ENCODE measurements around the gene OGDH. TPM values are rescaled to one million over a fixed set of nuclear protein-coding genes. Genes with fewer than 3 reads are reported as not detected.

OGDH gene
- total and polyA plus RNA-seq, 9 donors: 24.4 to 84.6 (median 57.7) TPM

DNA sequence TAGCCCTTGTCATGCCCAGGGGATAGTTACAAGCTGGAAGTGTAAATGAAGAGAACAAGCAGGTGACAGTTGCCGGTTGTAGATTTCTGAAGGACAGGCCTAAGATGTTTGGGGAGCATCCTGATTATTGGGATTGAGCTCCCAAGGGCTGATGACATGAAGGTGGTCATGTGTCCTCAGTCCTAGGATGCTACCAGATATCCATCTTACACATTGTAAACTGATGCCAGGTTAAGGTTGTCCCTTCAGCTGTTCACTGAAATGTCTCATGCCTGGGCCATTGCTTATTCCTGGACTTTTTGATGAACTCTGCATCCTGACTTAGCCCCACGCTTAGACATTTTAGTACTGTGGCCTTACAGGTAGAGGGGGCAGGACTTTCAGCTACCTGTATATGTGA, 143.6 kb downstream of the OGDH start:
- Histone ChIP-seq H3K27ac (no peak overlapping the region), H3K27me3 (no peaks in the 10 kb centered on the region), H3K4me3 (peak overlapping the region; percentile 59), H3K36me3 (no peaks in the 10 kb centered on the region), H3K9me3 (no peaks in the 10 kb centered on the region), H3K4me1 (ENCODE audit: insufficient read depth) (peaks cover 12% of the 10 kb centered on the region)
- DNase-seq: no peak
- intact Hi-C loops (cut with DNase I): loop anchor here in 3 of 4 donors (2.0 to 10.0 kb wide), 5 partner anchors 19 to 165 kb away; partner anchors contain the start of genes H2AZ2 (in 1 of the 3), OGDH (in 1 of the 3), PPIA (in 1 of the 3) and TMED4 (in 1 of the 3)
- 87 to 96% (median 89%) methylated on average over 2 of the region's 2 CpGs for WGBS, 3 donors
- TF ChIP-seq EP300 (IDR thresholded peaks at IDR 0.05): no peak
- TF ChIP-seq POLR2A (IDR thresholded peaks at IDR 0.05): no peak

DNA sequence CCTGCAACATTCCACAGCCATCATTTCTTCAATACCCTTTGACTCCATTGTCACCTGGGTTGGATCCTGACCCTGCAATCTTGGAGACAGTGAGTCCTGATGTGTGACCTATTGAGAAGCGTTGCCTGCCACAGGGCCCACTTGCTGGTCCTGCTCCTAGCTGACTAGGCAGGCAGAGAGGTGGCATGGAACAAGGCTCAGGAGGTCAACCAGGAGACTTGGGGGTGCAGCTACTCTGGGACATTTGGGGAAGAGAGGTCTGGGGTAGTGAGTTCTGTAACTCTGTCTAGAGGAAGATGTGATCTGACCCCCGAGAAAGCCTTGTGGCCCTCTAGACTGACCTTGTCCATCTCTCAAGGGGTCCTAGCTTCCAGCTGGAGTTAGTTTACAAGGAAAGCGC, 144.0 kb downstream of the OGDH start:
- TF ChIP-seq POLR2A (IDR thresholded peaks at IDR 0.05) (no peak), EP300 (IDR thresholded peaks at IDR 0.05) (no peak)
- TF ChIP-seq, protein P1, sequence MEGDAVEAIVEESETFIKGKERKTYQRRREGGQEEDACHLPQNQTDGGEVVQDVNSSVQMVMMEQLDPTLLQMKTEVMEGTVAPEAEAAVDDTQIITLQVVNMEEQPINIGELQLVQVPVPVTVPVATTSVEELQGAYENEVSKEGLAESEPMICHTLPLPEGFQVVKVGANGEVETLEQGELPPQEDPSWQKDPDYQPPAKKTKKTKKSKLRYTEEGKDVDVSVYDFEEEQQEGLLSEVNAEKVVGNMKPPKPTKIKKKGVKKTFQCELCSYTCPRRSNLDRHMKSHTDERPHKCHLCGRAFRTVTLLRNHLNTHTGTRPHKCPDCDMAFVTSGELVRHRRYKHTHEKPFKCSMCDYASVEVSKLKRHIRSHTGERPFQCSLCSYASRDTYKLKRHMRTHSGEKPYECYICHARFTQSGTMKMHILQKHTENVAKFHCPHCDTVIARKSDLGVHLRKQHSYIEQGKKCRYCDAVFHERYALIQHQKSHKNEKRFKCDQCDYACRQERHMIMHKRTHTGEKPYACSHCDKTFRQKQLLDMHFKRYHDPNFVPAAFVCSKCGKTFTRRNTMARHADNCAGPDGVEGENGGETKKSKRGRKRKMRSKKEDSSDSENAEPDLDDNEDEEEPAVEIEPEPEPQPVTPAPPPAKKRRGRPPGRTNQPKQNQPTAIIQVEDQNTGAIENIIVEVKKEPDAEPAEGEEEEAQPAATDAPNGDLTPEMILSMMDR (IDR thresholded peaks at IDR 0.05): no peak
- Histone ChIP-seq H3K27ac (no peak overlapping the region), H3K4me1 (ENCODE audit: insufficient read depth) (peaks cover 14% of the 10 kb centered on the region), H3K36me3 (no peaks in the 10 kb centered on the region), H3K9me3 (no peaks in the 10 kb centered on the region), H3K27me3 (no peaks in the 10 kb centered on the region), H3K4me3 (no peak overlapping the region)
- intact Hi-C loops (cut with DNase I): loop anchor here in 2 of 4 donors (2.0 to 10.0 kb wide), 2 partner anchors 18 to 166 kb away; partner anchors contain the start of gene TMED4 (in 1 of the 2)
- peak in 1 of 5 donors; percentile 17 for DNase-seq
- WGBS, 3 donors: 82 to 97% (median 94%) methylated on average over 3 of the region's 3 CpGs

DNA sequence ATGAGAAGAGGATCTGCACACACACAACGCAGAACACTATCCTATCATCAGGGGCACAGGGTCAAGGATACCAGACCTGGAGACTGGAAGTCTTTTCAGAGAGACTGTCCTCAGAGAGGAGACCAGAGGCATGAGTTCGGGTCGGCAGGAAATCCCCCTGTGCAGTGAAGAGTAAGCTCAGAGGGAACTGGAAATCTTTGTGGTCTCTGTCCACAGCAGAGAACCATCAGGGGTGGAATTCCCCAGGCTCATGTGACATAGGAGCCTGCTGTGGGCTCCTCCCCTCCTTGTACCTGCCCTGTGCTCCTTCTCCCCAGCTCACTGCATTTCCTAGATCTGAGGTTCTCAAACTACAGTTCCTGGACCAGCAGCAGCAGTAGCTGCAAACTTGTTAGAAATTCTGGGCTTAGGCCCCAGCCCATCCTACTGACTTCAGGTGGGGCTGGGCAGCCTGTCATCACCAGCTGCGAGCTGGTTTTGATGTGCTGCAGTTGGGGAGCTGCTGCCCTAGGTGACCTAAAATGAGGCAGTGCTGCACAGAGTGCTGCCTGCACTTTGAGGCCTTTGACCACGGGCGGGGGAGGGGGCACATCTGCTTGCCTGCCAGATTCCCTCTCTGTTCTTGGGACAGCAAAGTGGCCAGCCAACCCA, 144.6 kb downstream of the OGDH start:
- Histone ChIP-seq H3K9me3 (no peaks in the 10 kb centered on the region), H3K4me3 (no peak overlapping the region), H3K27me3 (no peaks in the 10 kb centered on the region), H3K36me3 (no peaks in the 10 kb centered on the region), H3K27ac (no peak overlapping the region), H3K4me1 (ENCODE audit: insufficient read depth) (peaks cover 17% of the 10 kb centered on the region)
- peak in 1 of 5 donors; percentile 39 for DNase-seq
- intact Hi-C loops (cut with DNase I): loop anchor here in 2 of 4 donors (2.0 to 10.0 kb wide), 2 partner anchors 18 to 166 kb away; partner anchors contain the start of gene TMED4 (in 1 of the 2)
- WGBS, 3 donors: 41 to 54% (median 43%) methylated on average over 6 of the region's 6 CpGs
- TF ChIP-seq POLR2A (IDR thresholded peaks at IDR 0.05): no peak
- TF ChIP-seq EP300 (IDR thresholded peaks at IDR 0.05): no peak
- TF ChIP-seq, protein P1 (IDR thresholded peaks at IDR 0.05): no peak

DNA sequence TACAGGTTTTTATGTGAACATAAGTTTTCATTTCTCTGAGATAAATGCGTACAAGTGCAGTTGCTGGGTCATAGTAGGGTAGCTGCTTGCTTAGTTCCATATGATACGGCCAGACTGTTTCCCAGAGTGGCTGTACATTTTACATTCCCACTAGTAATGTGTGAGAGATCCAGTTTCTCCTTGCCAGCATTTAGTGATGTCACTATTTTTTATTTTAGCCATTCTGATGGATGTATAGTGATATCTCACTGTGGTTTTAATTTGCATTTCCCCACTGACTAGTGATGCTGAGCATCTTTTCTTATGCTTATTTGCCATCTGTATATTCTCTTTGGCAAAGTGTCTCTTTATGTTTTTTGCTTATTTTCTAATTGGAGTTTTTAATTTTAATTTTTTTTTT, 146.4 kb downstream of the OGDH start:
- intact Hi-C loops (cut with DNase I): loop anchor here in 1 of 4 donors (10.0 kb wide), 1 partner anchor 168 kb away; the partner anchor contains the start of gene TMED4
- H3K27ac ChIP-seq: no peak overlapping the region
- no peak for DNase-seq
- H3K9me3 ChIP-seq: no peaks in the 10 kb centered on the region
- H3K27me3 ChIP-seq: no peaks in the 10 kb centered on the region
- TF ChIP-seq, protein P1 (IDR thresholded peaks at IDR 0.05): no peak
- TF ChIP-seq POLR2A (IDR thresholded peaks at IDR 0.05) (no peak), EP300 (IDR thresholded peaks at IDR 0.05) (no peak)
- H3K4me1 ChIP-seq (ENCODE audit: insufficient read depth): peaks cover 17% of the 10 kb centered on the region
- H3K36me3 ChIP-seq: no peaks in the 10 kb centered on the region
- WGBS, 3 donors: 93 to 100% (median 96%) methylated on average over 2 of the region's 2 CpGs
- no peak overlapping the region for H3K4me3 ChIP-seq

All from ovary (tissue), 9 donors.